WERI-Rb-1 (cell line): Measurements from ENCODE around the gene SOBP.

Source experiments
- DNase-seq: peaks from one replicate; pipeline ENCODE4 v3.0.0-alpha.2; 2020
- H3K27ac ChIP-seq: fragments of 250-450 bp; sonication (Bioruptor Pico); 2 replicates; pipeline ENCODE4 v1.5.1; 2020; ENCODE audit warnings: mild to moderate bottlenecking, moderate library complexity
- H3K27me3 ChIP-seq: fragments of 250-450 bp; sonication (Bioruptor Pico); 2 replicates; pipeline ENCODE4 v1.5.1; 2021; ENCODE audit warnings: mild to moderate bottlenecking, low read depth, moderate library complexity; ENCODE audit not compliant: insufficient read depth, severe bottlenecking
- H3K36me3 ChIP-seq: fragments of 250-450 bp; sonication (Bioruptor Pico); 2 replicates; pipeline ENCODE4 v1.5.1; 2020; ENCODE audit warnings: mild to moderate bottlenecking, moderate library complexity
- H3K4me3 ChIP-seq: 2 replicates; pipeline ENCODE4 v1.5.1; 2011; ENCODE audit warnings: low read depth, mild to moderate bottlenecking, control low read depth, low read length
- H3K9me3 ChIP-seq: fragments of 250-450 bp; sonication (Bioruptor Pico); 2 replicates; pipeline ENCODE4 v1.5.1; 2021; ENCODE audit warnings: mild to moderate bottlenecking, moderate library complexity; ENCODE audit not compliant: severe bottlenecking
- CTCF ChIP-seq: IDR thresholded peaks from 2 replicates; pipeline ENCODE4 v1.5.1; 2011; ENCODE audit warnings: low read depth, mild to moderate bottlenecking, control low read depth, inconsistent platforms, low read length

Gene SOBP

GRCh38 chr6:107444277-107444676 is 45.6 kb upstream of the SOBP start:
- no peaks in the 10 kb centered on the region for H3K27me3 ChIP-seq
- H3K36me3 ChIP-seq: no peaks in the 10 kb centered on the region
- H3K9me3 ChIP-seq: peaks cover 12% of the 10 kb centered on the region
- H3K4me3 ChIP-seq: no peak overlapping the region
- H3K27ac ChIP-seq: no peak overlapping the region
- TF ChIP-seq CTCF: no peak
- no peak for DNase-seq

- H3K4me3 ChIP-seq: no peak overlapping the region
- no peaks in the 10 kb centered on the region for H3K36me3 ChIP-seq
- no peak overlapping the region for H3K27ac ChIP-seq
- no peak for DNase-seq
- H3K9me3 ChIP-seq: peaks cover 12% of the 10 kb centered on the region
- no peaks in the 10 kb centered on the region for H3K27me3 ChIP-seq
- no peak for TF ChIP-seq CTCF
Observed at GRCh38 chr6:107447663-107448216, 42.2 kb upstream of the SOBP start.

- Histone ChIP-seq H3K9me3 (peaks cover 12% of the 10 kb centered on the region), H3K27ac (no peak overlapping the region), H3K27me3 (no peaks in the 10 kb centered on the region), H3K4me3 (no peak overlapping the region), H3K36me3 (no peaks in the 10 kb centered on the region)
- DNase-seq: no peak
- no peak for TF ChIP-seq CTCF
Observed at GRCh38 chr6:107448776-107449175, 41.1 kb upstream of the SOBP start.

- H3K36me3 ChIP-seq: no peaks in the 10 kb centered on the region
- peak overlapping the region; percentile 52 for H3K27ac ChIP-seq
- no peak for DNase-seq
- no peaks in the 10 kb centered on the region for H3K27me3 ChIP-seq
- no peak for TF ChIP-seq CTCF
- no peaks in the 10 kb centered on the region for H3K9me3 ChIP-seq
- peak overlapping the region; percentile 76 for H3K4me3 ChIP-seq
Observed at GRCh38 chr6:107458672-107459282, 31.1 kb upstream of the SOBP start.

- no peaks in the 10 kb centered on the region for H3K27me3 ChIP-seq
- peak within 1 kb of the TSS; percentile 76 for H3K4me3 ChIP-seq
- TF ChIP-seq CTCF: peak; percentile 58
- peak; percentile 99 for DNase-seq
- peak within 1 kb of the TSS; percentile 62 for H3K27ac ChIP-seq
- no peaks in the 10 kb centered on the region for H3K36me3 ChIP-seq
- H3K9me3 ChIP-seq: no peaks in the 10 kb centered on the region
Observed at GRCh38 chr6:107459283-107460082, 30.4 kb upstream of the SOBP start, which contains the start of gene PDSS2. PDSS2 (minus strand) TSS chr6:107459564; CDS start chr6:107459285, 279 bp downstream.
